Endothelial cell of umbilical vein (primary cell): ENCODE data around the gene SP140L. TPM values are rescaled to one million over a fixed set of nuclear protein-coding genes. Genes with fewer than 3 reads are reported as not detected.

Source experiments
- BruUV-seq: library from RNA; stranded (reverse); fragments of 400-500 nt; replicated peaks from 2 replicates; lab custom pipeline; 2021; lab: Mats Ljungman, UMichigan
- CTCF ChIA-PET: fragments of 300-600, 350-600 bp; sonication (Branson Sonifier 250); formaldehyde crosslinking; loops from one replicate; lab custom pipeline; 2021; ENCODE audit warnings: antibody characterized with exemption, inconsistent platforms; lab: Charles Lee
- POLR2A ChIA-PET: fragments of 300-600, 350-600 bp; sonication (Branson Sonifier 250); formaldehyde crosslinking; loops from one replicate; lab custom pipeline; 2021; ENCODE audit warnings: antibody characterized with exemption, inconsistent platforms; lab: Charles Lee
- DNase-seq: peaks from one replicate; pipeline ENCODE4 v3.0.0-alpha.2; 2011; ENCODE audit warnings: low read depth, low spot score
- FAIRE-seq: peaks from 2 replicates; lab custom pipeline; 2011; peaks lifted over from hg19 to GRCh38; lab: Jason Lieb, UNC
- H2AFZ ChIP-seq: 2 replicates; pipeline ENCODE4 v1.6.0; 2012; ENCODE audit warnings: low read depth, low read length, control low read depth, inconsistent platforms
- H3K27ac ChIP-seq: 2 replicates; pipeline ENCODE4 v1.5.1; 2011; ENCODE audit warnings: low read depth, mild to moderate bottlenecking, control low read depth, low read length, moderate library complexity; ENCODE audit not compliant: insufficient read depth
- H3K27me3 ChIP-seq, 2 experiments: 2 replicates each; pipeline versions ENCODE4 v1.6.0 to v1.6.1; 2011; ENCODE audit warnings: low read length in 2 of 2, mixed read lengths in 1 of 2; ENCODE audit not compliant: control insufficient read depth in 2 of 2, insufficient read depth in 2 of 2
- H3K36me3 ChIP-seq, 2 experiments: 2 replicates in 1 of 2; 3 replicates in 1 of 2; pipeline ENCODE4 v1.5.1; 2011; ENCODE audit warnings: low read length in 2 of 2, mild to moderate bottlenecking in 1 of 2, moderate library complexity in 1 of 2; ENCODE audit not compliant: control insufficient read depth in 2 of 2, insufficient read depth in 2 of 2; ENCODE audit errors: extremely low read depth in 1 of 2
- H3K4me1 ChIP-seq: 3 replicates; pipeline ENCODE4 v1.5.1; 2011; ENCODE audit warnings: mild to moderate bottlenecking, low read length; ENCODE audit not compliant: control insufficient read depth, insufficient read depth; ENCODE audit errors: extremely low read depth
- H3K4me2 ChIP-seq: 2 replicates; pipeline ENCODE4 v1.6.1; 2011; ENCODE audit warnings: low read length, control low read depth, mixed read lengths; ENCODE audit not compliant: insufficient read depth
- H3K4me3 ChIP-seq, 3 experiments: fragments of 200-600 bp in 1 of 3; sonication (generic), shearing (Covaris generic) in 1 of 3; replicated peaks in 1 of 3; 2 replicates each; pipeline ENCODE4 v1.5.1; 2011 to 2016; ENCODE audit warnings: control low read depth in 3 of 3, low read length in 3 of 3, mild to moderate bottlenecking in 2 of 3, inconsistent platforms in 1 of 3, low read depth in 1 of 3, moderate library complexity in 1 of 3; ENCODE audit not compliant: insufficient read depth in 1 of 3
- H3K79me2 ChIP-seq: 2 replicates; pipeline ENCODE4 v1.6.0; 2012; ENCODE audit warnings: low read length, inconsistent platforms; ENCODE audit not compliant: control insufficient read depth, insufficient read depth
- H3K9ac ChIP-seq: replicated peaks from 2 replicates; pipeline ENCODE3; 2011; ENCODE audit warnings: low read length, control low read depth; ENCODE audit not compliant: insufficient read depth; ENCODE audit errors: extremely low read depth
- H3K9me1 ChIP-seq: replicated peaks from 3 replicates; pipeline ENCODE4 v1.6.0; 2011; ENCODE audit warnings: mild to moderate bottlenecking, low read length; ENCODE audit not compliant: control insufficient read depth, insufficient read depth; ENCODE audit errors: extremely low read depth
- H3K9me3 ChIP-seq: replicated peaks from 2 replicates; pipeline ENCODE4 v1.5.1; 2012; ENCODE audit warnings: low read length, inconsistent platforms; ENCODE audit not compliant: control insufficient read depth, insufficient read depth
- H4K20me1 ChIP-seq: replicated peaks from 2 replicates; pipeline ENCODE3; 2011; ENCODE audit warnings: mild to moderate bottlenecking, low read length; ENCODE audit not compliant: control insufficient read depth, insufficient read depth; ENCODE audit errors: extremely low read depth
- EZH2 ChIP-seq: IDR thresholded peaks from 2 replicates; pipeline ENCODE4 v1.6.1; 2012; ENCODE audit warnings: borderline replicate concordance, low read depth, mild to moderate bottlenecking, moderate library complexity, low read length, inconsistent platforms; ENCODE audit not compliant: severe bottlenecking
- FOS ChIP-seq: IDR thresholded peaks from 2 replicates; pipeline ENCODE4 v1.6.1; 2011; ENCODE audit warnings: mild to moderate bottlenecking, low read length, moderate library complexity, borderline replicate concordance; ENCODE audit not compliant: insufficient read depth
- GATA2 ChIP-seq: IDR thresholded peaks from 2 replicates; pipeline ENCODE4 v1.7.0; 2011; ENCODE audit warnings: low read depth, mild to moderate bottlenecking, moderate library complexity, mixed read lengths, low read length; ENCODE audit not compliant: insufficient read length, insufficient read depth
- JUN ChIP-seq: IDR thresholded peaks from 2 replicates; pipeline ENCODE4 v1.6.1; 2011; ENCODE audit warnings: borderline replicate concordance, low read depth; ENCODE audit not compliant: insufficient read length, insufficient read depth
- MYC ChIP-seq: IDR thresholded peaks from one replicate; pipeline ENCODE4 v1.6.1; 2011; ENCODE audit warnings: mild to moderate bottlenecking, low read depth, low read length
- POLR2A ChIP-seq: IDR thresholded peaks from 2 replicates; pipeline ENCODE4 v1.6.1; 2012; ENCODE audit warnings: low read depth, mild to moderate bottlenecking, control low read depth, low read length
- POLR2AphosphoS5 ChIP-seq: IDR thresholded peaks from 2 replicates; pipeline ENCODE4 v1.6.1; 2012; ENCODE audit warnings: low read depth, mild to moderate bottlenecking, control low read depth, low read length, moderate library complexity; ENCODE audit not compliant: insufficient read depth
- dilution Hi-C: fragments of 300-500 bp; cut with MboI; formaldehyde crosslinking; loops from one replicate; pipeline ENCODE4 v1.15.0; 2019; ENCODE audit warnings: low sequenced_read_pairs; ENCODE audit not compliant: extremely low pct_ligation_motif_present
- intact Hi-C: fragments of 100-400 bp; cut with micrococcal nuclease; formaldehyde crosslinking; loops from one replicate; pipeline ENCODE4 v1.10.0; 2022
- polyA plus RNA-seq, 4 experiments: library from polyadenylated mRNA; depleted of rRNA in 3 of 4; stranded (reverse) in 3 of 4; unstranded in 1 of 4; fragments of >200 nt; gene quantifications; 2 replicates each; pipeline versions ENCODE4 v1.2.1 to v1.2.3, GENCODE V29; 2011 to 2012; ENCODE audit warnings: missing spikeins in 1 of 4
- total RNA-seq: library from RNA; stranded (reverse); gene quantifications from 2 replicates; pipeline ENCODE4 v1.2.3, GENCODE V29; 2021
- TF ChIP-seq, protein P1 (sequence below): IDR thresholded peaks from 2 replicates; pipeline ENCODE4 v1.6.1; 2011; ENCODE audit not compliant: insufficient read depth, insufficient read length
- TF ChIP-seq, protein P2 (sequence below), 2 donors: IDR thresholded peaks; 1 replicate in 1 of 2; 2 replicates in 1 of 2; pipeline ENCODE4 v1.5.1; 2011; ENCODE audit warnings: low read length in 2 of 2, mild to moderate bottlenecking in 2 of 2, moderate library complexity in 2 of 2, control low read depth in 1 of 2, inconsistent platforms in 1 of 2, low read depth in 1 of 2; ENCODE audit not compliant: insufficient read depth in 1 of 2; ENCODE audit errors: extremely low read depth in 1 of 2

Gene SP140L
- total and polyA plus RNA-seq, 2 donors (not counting 3 experiments of a cell fraction or from before 2014, with no cell fraction given) = 16.0 to 27.3 TPM

GRCh38 chr2:230418341-230419016 is 91.5 kb downstream of the SP140L start:
- ChIA-PET POLR2A (no interaction called here), CTCF (interaction anchor here (0.9 to 1.5 kb wide), 3 partner anchors 10 to 198 kb away, joined by 3 to 10 read pairs (median 4); partner anchors contain the start of gene SP110)
- peak; percentile 86 for FAIRE-seq
- intact Hi-C loops (loop anchor here (1.0 kb wide), 1 partner anchor 23 kb away; no protein-coding TSS in a partner anchor), dilution Hi-C loops (no loop called here)
- peaks cover 0 to 2% of the 10 kb centered on the region in 2 experiments for H3K36me3 ChIP-seq
- H4K20me1 ChIP-seq = peaks cover 6% of the 10 kb centered on the region
- no peak for TF ChIP-seq EZH2
- peak; percentile 74 for TF ChIP-seq FOS
- TF ChIP-seq POLR2AphosphoS5 = peak; percentile 72
- TF ChIP-seq, protein P1, sequence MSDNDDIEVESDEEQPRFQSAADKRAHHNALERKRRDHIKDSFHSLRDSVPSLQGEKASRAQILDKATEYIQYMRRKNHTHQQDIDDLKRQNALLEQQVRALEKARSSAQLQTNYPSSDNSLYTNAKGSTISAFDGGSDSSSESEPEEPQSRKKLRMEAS = peak; percentile 21
- peak; percentile 15 for TF ChIP-seq POLR2A
- peak; percentile 84 for TF ChIP-seq GATA2
- TF ChIP-seq MYC = peak; percentile 79
- TF ChIP-seq, protein P2, sequence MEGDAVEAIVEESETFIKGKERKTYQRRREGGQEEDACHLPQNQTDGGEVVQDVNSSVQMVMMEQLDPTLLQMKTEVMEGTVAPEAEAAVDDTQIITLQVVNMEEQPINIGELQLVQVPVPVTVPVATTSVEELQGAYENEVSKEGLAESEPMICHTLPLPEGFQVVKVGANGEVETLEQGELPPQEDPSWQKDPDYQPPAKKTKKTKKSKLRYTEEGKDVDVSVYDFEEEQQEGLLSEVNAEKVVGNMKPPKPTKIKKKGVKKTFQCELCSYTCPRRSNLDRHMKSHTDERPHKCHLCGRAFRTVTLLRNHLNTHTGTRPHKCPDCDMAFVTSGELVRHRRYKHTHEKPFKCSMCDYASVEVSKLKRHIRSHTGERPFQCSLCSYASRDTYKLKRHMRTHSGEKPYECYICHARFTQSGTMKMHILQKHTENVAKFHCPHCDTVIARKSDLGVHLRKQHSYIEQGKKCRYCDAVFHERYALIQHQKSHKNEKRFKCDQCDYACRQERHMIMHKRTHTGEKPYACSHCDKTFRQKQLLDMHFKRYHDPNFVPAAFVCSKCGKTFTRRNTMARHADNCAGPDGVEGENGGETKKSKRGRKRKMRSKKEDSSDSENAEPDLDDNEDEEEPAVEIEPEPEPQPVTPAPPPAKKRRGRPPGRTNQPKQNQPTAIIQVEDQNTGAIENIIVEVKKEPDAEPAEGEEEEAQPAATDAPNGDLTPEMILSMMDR (IDR thresholded peaks at IDR 0.05; ENCODE audit: extremely low read depth in 1 of 2, insufficient read depth in 1 of 2, low read depth in 1 of 2, low read length in 2 of 2) = no peak
- TF ChIP-seq JUN = peak; percentile 48
- H3K9ac ChIP-seq = peak overlapping the region; percentile 83
- no peaks in the 10 kb centered on the region for H3K27me3 ChIP-seq
- H3K79me2 ChIP-seq = peaks cover 72% of the 10 kb centered on the region
- H3K4me2 ChIP-seq = peak overlapping the region; percentile 93
- H3K27ac ChIP-seq = peak overlapping the region; percentile 65
- no peak overlapping the region for H2AFZ ChIP-seq
- H3K4me3 ChIP-seq = peak overlapping the region; percentile 16 to 95 (median 79)
- BruUV-seq = no TSS peak
- peak; percentile 82 for DNase-seq
- no peaks in the 10 kb centered on the region for H3K9me1 ChIP-seq
- no peaks in the 10 kb centered on the region for H3K9me3 ChIP-seq
- H3K4me1 ChIP-seq = peaks cover 40% of the 10 kb centered on the region
